GM12801 (cell line): ENCODE results near the gene TMEM151B.

Experiments
- TF ChIP-seq, protein P1 (sequence below): IDR thresholded peaks from one replicate; pipeline ENCODE4 v1.5.1; 2011; ENCODE audit warnings: control low read depth; ENCODE audit not compliant: insufficient read length; ENCODE audit errors: extremely low read depth

Gene TMEM151B

DNA sequence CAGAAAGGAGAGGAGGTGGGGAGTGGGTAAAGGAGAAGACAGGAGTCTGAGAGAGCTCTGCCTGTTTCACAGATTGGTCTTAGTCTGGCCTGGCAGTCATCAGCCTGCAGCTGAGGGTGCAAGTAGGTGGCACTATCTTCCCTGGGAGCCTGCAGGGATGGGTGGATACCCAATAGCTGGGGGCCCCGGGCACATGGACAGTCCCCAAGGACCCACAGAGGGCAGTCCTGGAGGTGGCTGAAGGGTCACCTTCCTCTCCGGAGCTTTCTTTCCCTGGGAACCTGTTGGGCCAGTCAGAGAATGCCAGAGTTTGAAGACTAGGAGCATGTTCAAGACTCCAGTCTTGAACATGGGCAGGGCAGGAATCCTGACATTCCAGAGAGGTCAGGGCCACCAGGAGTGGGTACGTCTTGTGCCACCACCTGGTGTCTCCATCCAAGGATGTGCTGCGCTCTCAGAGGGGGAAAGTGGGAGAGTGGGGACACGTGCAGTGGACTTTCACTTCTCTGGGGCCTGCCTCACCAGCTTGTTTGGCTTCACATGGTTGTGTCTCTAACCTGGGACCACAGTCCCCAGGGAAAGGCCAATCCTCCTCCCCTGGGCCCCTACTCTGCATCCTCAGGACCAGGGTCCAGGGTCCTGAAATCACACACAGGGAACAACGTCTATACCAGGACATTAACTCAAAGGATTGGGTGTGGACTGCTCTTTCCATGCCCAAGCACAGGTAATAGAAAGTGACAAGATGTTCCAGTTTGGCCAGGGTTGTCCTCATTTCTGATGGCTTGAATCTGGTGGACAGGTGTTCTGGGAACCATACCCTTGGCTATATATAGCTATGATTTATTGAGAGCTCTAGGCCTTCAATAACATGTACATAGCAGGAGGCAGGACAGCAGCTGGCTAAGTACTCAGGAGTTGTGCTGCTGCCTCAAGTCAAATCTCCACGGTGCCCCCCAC is 24.9 kb downstream of the TMEM151B start:
- TF ChIP-seq, protein P1, sequence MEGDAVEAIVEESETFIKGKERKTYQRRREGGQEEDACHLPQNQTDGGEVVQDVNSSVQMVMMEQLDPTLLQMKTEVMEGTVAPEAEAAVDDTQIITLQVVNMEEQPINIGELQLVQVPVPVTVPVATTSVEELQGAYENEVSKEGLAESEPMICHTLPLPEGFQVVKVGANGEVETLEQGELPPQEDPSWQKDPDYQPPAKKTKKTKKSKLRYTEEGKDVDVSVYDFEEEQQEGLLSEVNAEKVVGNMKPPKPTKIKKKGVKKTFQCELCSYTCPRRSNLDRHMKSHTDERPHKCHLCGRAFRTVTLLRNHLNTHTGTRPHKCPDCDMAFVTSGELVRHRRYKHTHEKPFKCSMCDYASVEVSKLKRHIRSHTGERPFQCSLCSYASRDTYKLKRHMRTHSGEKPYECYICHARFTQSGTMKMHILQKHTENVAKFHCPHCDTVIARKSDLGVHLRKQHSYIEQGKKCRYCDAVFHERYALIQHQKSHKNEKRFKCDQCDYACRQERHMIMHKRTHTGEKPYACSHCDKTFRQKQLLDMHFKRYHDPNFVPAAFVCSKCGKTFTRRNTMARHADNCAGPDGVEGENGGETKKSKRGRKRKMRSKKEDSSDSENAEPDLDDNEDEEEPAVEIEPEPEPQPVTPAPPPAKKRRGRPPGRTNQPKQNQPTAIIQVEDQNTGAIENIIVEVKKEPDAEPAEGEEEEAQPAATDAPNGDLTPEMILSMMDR = no peak

GRCh38 chr6:44297063-44298038 is 27.1 kb downstream of the TMEM151B start:
- TF ChIP-seq, protein P1 = no peak

DNA sequence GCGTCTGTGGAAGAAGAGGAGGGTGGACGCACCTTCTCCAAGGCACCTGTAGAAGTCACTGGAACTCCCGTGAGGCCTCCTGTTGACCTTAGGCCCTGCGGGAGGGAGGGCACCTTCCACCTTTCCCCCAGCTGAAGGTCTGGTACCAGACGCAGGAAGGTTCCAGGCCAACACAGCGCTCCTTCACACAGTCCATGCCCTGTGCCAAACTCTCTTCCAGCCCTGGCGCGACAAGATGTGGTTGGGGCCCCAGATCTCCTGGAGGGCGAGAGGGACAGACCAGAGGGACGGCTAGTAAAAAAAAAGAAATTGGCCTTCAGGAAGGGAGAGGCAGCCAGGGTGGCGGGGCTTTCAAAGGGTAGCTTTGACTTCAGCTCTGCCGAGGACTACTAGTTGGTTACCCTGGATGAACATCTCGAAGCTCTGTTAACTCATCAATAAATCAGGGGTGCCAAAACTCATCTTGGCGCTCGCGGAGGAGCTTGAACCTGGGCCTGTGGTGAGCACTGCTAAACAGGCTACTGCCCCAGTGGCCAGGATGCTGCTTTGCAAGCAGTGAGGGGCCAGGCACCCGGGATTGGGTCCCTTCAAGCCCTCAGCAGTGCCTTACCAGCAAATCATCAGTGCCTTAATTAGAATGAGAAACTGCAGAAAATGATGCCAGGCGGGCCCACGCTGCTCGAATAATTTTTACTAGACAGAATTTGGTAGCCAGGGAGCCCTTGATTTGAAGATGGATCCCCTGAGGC is 28.0 kb downstream of the TMEM151B start:
- TF ChIP-seq, protein P1 = no peak

GRCh38 chr6:44298864-44299263 is 28.6 kb downstream of the TMEM151B start:
- TF ChIP-seq, protein P1 = no peak

- TF ChIP-seq, protein P1 = no peak
Measured at GRCh38 chr6:44300292-44300823, 30.1 kb downstream of the TMEM151B start.

- TF ChIP-seq, protein P1 = no peak
Measured at GRCh38 chr6:44301106-44301505, 30.9 kb downstream of the TMEM151B start.
